Ammon's horn (tissue), 1 donor: Measurements from ENCODE around the gene ASH1L.
A peak's percentile ranks its signal among the peaks of the same experiment; 100 is the strongest.
"Not testable (repeated sequence)": the region's sequence is repeated elsewhere in the genome, so short reads cannot be mapped to it uniquely, and the experiment has no call there.

Experiments
- DNase-seq: peaks from one replicate; pipeline ENCODE4 v3.0.0-alpha.2; 2016; ENCODE audit warnings: low spot score

Gene ASH1L

DNA sequence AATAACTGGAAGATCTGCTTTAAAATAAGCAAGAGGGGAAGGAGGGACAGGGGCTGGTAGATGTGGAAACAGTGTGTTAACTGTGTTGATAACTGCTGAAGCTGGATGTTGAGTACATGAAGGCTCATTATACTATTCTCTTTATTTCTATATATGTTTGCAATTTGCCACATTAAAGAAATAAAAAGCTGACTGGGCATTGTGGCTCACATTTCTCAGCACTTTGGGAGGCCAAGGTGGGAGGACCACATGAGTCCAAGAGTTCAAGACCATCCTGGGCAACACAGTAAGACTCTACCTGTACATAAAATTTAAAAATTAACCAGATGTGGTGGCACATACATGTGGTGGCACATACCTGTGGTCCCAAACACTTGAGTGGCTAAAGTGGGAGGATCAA, 6.7 kb downstream of the ASH1L start:
- no peak for DNase-seq

DNA sequence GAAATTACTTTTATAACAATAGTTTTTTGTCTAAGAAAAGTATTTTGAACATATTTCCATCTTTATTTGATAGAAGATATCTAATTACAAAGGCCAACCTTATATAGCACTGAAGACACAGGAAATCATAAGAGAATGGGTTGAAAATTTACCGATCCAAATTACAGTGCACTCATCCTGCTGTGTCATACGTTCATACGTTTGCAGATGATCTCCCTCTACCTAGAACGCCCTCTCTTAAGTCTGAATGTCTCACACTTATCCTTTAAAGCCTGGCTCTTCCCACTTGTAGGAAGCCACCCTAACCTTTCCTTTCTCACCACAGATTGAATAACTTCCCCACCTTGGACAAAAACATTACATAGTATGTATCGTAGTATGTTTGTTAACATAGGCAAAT, 9.3 kb downstream of the ASH1L start:
- no peak for DNase-seq

DNA sequence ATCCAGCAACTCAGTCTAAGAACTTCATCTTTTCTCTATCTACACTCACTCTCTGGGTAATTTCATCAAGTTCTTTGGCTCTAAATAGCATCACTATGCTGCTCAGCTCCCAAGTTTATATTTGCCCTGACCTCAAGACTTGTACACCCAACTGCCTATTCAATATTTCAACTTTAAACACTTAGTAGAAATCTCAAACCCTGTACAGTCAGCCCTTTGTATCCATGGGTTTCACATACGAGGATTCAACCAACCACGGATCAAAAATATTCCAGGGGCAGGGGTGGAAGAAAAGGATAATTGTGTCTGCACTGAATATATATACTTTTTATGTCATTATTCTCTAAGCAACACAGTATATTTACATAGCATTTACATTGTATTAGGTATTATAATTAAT, 13.9 kb downstream of the ASH1L start:
- DNase-seq: no peak

DNA sequence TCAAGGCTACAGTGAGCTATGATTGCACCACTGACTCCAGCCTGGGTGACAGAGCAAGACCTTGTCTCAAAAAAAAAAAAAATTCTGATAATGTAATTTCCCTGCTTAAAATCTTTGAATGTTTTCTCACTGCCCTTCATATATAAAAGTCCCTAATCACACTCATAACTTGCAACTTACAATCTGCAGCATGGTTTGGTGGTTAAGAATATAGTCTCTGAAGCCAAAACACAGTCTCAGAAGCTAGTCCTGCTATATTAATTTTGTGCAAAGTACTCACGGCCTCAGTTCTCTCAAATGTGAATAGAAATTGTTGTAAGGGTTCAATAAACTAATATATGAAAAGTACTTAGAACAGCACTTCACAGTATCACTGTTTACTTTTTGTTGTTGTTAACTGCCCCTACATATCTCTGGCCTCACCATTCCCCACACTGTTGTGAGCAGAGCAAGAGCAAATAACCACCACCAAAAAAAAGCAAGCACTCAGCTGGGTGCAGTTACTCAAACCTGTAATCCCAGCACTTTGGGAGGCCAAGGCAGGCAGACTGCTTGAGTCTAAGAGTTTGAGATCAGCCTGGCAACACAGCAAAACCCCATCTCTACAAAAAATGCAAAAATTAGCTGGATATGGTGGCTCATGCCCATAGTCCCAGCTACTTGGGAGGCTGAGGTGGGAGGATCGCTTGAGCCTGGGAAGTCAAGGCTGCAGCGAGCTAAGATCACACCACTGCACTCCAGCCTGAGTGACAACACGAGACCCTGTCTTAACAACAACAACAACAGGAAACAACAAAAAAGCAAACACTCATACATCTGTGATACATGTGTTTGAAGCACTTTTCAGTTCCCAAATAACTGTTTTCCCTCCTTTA, 22.4 kb downstream of the ASH1L start:
- DNase-seq: no peak

DNA sequence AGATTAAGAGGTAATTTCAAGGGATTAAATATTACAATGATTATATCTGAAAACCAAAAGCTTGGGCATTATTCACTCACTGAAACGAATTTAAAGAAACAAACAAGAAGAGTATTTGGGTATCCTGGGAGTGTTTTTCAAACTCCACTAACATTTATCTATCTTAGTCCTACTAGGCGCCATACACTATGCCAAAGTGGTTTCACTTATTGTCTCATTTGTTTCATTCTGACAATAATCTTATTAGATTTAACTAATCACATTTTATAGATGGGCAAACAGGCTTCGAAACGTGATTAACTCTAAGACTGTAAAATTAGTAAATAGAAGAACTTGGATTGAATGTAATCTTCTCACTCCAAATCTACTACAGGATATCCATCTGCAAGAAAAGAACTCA, 25.4 kb downstream of the ASH1L start:
- DNase-seq: no peak

DNA sequence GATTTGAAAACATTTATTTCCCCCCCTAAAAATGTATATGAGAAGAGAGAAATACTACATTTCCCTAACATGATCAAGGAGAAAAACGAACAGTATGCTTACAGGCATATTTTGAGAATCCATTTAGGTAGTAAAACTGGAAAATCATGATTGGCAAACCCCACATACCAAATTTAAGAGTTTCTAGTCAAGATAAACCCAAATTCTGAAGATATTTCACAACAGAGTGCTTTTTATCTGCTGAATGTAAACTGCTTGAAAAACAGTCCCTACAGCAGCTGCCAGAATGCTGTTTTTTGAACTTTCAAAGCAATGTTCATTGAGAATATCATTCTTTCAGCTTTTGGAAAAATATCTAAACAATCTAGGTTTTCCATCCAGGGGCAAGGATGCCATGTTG, 31.0 kb downstream of the ASH1L start:
- DNase-seq: no peak

DNA sequence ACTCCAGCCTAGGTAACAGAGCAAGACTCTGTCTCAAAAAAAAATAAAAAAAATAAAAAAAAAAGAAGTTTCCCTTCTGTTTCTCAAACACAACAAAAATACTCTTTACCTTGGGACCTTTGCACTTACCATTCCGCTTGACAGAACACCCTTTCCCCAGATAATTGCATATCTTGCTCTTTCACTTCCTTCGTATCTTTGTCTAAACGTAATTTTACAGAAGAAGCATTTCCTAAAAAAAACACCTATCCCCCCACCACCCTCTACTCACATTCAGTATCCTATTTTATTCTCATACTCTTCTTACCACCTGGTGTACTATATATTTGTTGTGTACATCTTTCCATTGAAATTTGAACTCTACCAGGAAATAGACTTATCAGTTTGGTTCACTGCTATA, 32.7 kb downstream of the ASH1L start:
- DNase-seq: no peak

DNA sequence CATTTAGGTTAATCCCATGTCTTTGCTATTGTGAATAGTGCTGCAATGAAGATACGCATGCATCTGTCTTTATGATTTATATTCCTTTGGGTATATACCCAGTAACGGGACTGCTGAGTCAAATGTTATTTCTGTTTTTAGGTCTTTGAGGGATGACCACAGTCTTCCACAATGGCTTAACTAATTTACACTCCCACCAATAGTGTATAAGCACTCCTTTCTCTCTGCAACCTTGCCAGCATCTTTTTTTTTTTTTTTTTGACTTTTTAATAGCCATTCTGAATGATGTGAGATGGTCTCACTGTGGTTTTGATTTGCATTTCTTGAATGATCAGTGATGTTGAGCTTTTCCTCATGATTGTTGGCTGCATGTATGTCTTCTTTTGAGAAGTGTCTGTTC, 33.5 kb downstream of the ASH1L start:
- no peak for DNase-seq

DNA sequence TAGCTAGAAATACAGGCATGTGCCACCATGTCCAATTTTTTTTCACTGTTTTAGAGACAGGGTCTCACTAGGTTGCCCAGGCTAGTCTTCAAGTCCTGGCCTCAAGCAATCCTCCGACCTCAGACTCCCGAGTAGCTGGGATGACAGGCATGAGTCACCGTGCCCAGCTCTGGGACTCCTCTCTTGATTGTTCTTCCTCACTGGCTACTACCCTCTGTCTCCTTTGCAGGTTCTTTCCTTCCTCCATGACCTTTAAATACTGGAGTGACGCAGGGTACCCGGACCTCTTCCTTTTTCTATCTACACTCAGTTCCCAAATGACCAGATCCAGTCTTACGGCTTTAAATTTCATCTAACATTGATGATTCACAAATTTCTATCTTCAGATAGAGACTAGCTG, 34.9 kb downstream of the ASH1L start:
- DNase-seq: no peak

DNA sequence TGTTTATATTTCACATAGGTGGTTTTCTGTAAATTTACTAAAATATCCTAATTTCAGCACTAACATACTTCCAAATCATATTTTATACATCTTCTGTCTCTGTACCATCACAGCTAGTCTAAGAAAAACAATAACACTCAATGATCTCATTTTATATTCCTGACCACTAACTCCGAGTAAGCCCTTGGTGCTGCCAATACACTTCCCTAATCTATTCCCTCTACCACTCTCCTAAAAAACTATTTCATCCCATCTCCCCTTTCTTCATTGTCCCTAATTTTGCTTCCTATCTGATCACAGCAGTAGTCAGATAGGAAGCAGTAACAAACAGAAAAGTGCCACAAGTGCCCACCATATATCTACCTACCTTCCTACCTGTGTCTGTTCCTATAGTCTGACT, 36.2 kb downstream of the ASH1L start:
- DNase-seq: no peak

DNA sequence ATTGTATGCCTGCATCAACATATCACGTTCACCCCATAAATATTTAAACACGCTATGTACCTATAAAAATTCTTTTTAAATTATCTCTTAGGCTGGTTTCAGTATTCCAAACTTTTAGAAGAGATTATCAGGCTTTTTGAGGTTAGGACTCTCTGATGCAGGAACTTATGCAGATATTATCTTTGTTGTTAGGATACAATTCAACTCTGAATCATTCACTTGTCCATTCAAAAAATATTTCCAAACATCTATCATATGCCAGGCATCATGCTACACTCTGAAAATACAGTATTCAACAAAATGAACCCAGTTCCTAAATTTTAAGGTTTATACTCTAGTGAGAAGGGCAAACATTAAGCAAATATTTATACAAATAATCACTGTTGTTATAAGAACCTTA, 40.5 kb downstream of the ASH1L start:
- DNase-seq: no peak

DNA sequence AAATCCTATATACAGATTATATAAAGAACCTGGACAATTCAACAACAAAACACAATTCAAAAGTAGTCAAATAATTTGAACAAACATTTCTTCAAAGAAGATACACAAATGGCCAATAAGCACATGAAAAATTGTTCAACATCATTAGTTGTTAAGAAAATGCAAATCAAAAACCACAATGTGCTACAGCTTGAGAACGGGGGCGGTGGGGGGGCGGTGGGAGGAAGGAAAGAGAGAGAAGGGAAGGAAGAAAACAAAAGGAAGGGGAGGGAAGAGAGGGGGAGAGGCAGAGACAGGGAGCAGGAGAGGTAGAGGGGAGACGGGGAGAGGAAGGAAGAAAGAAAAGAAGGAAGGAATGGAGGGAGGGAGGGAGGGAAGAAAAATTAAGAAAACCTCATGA, 44.1 kb downstream of the ASH1L start:
- DNase-seq: no peak

DNA sequence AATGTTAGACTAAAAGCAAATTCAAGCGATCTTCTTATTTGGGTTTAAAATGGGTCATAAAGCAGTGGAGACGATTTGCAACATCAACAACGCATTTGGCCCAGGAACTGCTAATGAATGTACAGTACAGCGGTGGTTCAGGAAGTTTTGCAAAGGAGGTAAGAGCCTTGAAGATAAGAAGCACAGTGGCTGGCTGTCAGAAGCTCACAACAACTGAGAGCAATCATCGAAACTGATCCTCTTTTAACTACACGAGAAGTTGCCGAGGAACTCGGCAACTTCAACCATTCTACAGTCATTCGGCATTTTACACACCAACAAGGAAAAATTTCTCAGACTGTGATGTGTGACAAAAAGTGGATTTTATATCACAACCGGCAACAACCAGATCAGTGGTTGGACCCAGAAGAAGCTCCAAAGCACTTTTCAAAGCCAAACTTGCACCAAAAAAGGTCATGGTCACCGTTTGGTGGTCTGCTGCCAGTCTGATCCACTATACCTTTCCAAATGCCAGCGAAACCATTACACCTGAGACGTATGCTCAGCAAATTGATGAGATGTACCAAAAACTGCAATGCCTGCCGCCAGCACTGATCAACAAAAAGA, 47.9 kb downstream of the ASH1L start:
- DNase-seq: no peak

DNA sequence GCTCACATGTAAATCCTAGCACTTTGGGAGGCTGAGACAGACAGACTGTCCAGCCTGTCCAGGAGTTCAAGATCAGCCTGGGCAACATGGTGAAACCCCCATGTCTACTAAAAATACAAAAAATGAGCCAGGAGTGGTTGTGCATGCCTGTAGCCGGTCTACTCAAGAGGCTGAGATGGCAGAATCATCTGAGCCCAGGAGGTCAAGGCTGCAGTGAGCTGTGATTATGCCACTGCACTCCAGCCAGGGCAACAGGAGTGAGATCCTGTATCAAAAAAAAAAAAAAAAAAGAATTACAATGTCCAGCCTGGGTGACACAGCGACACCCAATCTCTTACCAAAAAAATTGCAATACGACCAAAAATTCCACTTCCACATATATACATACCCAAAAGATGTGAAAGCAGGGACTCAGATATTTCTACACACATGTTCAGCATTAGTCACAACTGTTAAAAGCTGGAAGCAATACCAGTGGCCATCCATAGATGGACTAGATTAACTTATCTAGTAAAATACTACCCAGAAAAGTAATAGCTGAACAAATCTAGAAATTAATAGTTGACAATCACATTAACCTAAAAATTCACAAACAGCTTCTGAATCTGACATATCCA, 49.2 kb downstream of the ASH1L start:
- no peak for DNase-seq

DNA sequence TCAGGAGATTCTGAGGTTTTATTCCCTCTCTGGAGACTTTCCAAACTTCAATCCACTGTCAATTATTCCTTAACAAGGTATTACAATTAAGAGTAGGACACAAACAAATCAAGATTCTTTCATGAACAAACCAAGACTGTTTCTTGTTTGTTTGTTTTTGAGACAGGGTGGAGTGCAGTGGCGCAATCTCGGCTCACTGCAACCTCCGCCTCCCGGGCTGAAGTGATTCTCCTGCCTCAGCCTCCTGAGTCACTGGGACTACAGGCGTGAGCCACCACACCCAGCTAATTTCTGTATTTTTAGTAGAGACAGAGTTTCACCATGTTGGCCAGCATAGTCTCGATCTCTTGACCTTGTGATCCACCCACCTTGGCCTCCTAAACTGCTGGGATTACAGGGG, 51.2 kb downstream of the ASH1L start:
- DNase-seq: not testable (repeated sequence)

DNA sequence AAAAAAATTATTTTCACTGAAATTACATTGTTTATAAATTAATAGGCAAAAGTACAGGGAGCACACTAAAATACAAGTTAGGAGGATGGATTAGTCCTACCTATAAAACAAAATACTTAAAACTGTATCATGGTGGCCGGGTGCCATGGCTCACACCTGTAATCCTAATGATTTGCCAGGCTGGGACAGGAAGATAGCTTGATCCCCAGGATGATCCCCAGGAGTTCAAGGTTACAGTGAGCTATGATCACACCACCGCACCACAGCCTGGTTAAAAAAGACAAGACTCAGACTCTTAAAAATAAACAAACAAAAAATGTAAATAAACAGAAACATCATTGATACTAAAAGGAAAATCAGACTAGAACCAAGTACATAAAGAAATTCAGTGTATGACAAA, 53.5 kb downstream of the ASH1L start:
- no peak for DNase-seq

DNA sequence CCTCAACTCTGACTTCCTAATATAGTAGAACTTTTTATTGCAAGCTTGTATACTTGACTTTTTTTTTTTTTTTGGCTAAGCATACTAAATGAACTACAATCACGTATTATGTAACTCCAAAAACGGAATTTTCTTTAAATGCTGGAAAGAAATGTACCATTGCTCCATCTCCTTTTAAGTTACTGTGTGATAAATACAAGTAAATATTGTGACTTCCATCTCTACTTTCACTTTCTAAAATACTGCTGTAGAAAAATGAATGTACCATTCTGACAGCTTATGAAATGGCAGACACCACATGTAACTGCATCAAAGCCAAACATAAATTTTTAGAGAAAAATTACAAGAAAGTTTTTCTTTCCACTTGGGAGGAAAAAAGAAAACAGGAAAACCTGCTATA, 54.7 kb downstream of the ASH1L start:
- no peak for DNase-seq

DNA sequence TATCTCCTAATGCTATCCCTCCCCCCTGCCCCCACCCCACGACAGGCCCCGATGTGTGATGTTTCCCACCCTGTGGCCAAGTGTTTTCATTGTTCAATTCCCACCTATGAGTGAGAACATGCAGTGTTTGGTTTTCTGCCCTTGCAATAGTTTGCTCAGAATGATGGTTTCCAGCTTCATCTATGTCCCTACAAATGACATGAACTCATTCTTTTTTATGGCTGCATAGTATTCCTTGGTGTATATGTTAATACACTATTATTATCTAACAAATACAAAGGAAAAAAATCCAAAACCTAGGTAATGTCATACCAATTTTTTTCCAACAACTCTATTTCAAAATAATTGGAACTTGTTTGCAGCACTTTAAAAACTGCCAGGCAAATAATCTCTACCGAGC, 56.6 kb downstream of the ASH1L start:
- not testable (repeated sequence) for DNase-seq

DNA sequence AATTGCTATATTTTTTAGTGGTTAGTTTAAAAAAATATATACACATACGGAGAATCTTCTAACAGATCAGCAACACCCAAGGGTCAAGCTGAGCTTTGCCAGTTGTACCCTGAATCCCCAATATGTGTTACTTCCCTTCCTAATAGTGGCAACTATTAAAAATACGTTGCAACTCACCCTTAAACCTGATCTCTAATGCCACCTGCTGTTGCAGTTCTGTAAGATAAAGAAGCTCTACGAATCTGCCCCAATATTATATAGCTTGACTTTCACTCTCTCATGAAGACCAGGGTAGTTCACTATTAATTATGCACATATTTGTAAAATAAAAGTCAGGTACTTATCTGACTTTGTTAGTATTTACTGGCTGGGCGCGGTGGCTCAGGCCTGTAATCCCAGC, 58.4 kb downstream of the ASH1L start:
- DNase-seq: peak; percentile 46

DNA sequence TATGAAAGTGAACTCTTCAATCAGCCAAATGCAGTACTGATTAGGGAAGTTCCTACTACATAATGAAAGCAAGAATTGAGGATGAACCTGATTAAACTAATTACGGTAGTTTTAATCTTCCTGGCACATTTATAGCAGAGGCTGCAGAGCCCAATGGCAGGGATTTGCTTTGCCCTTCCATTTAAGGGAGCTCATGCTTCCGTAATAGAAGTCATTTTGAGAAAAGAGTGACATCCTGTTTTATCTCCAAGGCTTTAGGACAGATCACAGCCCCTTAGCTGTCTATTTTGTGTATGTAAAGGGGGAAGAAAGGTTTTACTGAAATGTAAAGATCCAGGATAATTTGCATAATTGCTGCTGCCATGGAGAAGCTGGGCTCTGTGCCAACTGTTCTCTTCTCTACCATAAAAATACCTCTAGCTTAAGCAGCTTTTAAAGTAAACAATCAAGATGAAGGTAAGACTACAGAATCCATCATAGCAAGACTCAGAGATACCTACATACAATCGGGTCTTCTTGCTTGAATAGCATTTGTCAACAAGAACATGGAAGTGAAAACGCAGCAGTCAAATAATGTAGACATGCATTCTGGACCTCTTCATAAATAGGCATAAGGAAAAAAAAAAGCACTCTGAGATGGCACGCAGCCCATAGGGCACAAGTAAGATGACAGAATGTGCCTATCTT, 62.5 kb downstream of the ASH1L start:
- no peak for DNase-seq

DNA sequence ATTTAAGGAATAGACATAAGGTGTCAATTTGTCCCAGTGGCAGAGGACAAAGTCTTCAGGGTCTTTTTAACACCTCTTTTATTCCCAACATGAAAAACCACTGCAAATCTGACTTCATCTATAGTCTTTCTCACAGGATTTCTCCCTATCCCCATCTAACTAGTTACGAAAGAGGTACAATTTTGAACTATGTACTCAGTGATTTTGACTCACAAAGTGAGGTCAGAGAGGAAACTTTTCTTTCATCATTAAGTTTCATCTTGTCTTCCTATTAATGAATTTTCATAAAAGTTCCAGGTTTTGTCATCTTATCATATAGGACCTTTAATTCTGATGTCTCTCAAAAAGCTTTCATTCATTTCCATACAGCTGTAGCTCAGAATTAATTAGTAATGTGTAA, 63.3 kb downstream of the ASH1L start:
- no peak for DNase-seq

DNA sequence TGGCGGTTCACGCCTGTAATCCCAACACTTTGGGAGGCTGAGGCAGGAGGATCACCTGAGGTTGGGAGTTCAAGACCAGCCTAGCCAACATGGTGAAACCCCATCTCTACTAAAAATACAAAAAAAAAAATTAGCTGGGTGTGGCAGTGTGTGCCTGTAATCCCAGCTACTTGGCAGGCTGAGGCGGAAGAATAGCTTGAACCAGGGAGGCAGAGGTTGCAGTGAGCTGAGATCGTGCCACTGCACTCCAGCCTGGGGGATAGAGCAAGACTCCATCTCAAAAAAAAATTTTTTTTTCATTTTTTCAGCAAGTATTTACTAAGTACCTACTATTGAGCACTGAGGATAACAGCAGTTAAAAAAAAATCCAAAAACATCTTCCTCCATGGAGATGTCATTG, 69.0 kb downstream of the ASH1L start:
- not testable (repeated sequence) for DNase-seq

DNA sequence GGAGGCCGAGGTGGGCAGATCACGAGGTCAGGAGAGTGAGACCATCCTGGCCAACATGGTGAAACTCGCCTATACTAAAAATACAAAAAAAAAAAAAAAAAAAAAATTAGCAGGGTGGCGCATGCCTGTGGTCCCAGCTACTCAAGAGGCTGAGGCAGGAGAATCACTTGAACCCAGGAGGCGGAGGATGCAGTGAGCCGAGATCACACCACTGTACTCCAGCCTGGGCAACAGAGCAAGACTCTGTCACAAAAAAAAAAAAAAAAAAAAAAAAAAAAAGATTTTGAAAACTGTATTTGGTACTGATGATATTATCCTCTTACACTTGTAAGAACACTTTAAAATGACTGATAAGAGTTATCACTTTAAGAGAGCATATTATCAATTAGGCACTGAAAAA, 74.2 kb downstream of the ASH1L start:
- DNase-seq: not testable (repeated sequence)
